GM12892 (cell line): ENCODE results near the gene BPTF.

ENCODE experiments used
- POLR2A ChIP-seq: IDR thresholded peaks from 2 replicates; pipeline ENCODE4 v1.6.1; 2011; ENCODE audit warnings: low read depth, low read length, control low read depth
- POLR2AphosphoS5 ChIP-seq: IDR thresholded peaks from 2 replicates; pipeline ENCODE4 v1.6.1; 2011; ENCODE audit warnings: low read depth, low read length, control low read depth

GRCh38 chr17:67994817-67995569 lies 169.7 kb downstream of the BPTF start:
- TF ChIP-seq POLR2A: no peak
- TF ChIP-seq POLR2AphosphoS5: no peak
